HFF-Myc (cell line): Measurements from ENCODE around the gene NR2F1-AS1.

Source experiments
- DNase-seq: peaks from one replicate; pipeline ENCODE4 v3.0.0-alpha.2; 2011; ENCODE audit warnings: low read depth; ENCODE audit errors: extremely low read depth
- H3K4me3 ChIP-seq: replicated peaks from 2 replicates; pipeline ENCODE4 v1.5.1; 2011; ENCODE audit warnings: low read depth, mild to moderate bottlenecking, control low read depth, low read length
- TF ChIP-seq, protein P1 (sequence below): IDR thresholded peaks from 2 replicates; pipeline ENCODE4 v1.5.1; 2012; ENCODE audit warnings: mild to moderate bottlenecking, low read depth, low read length, control low read depth; ENCODE audit errors: missing control alignments

The NR2F1-AS1 gene

DNA sequence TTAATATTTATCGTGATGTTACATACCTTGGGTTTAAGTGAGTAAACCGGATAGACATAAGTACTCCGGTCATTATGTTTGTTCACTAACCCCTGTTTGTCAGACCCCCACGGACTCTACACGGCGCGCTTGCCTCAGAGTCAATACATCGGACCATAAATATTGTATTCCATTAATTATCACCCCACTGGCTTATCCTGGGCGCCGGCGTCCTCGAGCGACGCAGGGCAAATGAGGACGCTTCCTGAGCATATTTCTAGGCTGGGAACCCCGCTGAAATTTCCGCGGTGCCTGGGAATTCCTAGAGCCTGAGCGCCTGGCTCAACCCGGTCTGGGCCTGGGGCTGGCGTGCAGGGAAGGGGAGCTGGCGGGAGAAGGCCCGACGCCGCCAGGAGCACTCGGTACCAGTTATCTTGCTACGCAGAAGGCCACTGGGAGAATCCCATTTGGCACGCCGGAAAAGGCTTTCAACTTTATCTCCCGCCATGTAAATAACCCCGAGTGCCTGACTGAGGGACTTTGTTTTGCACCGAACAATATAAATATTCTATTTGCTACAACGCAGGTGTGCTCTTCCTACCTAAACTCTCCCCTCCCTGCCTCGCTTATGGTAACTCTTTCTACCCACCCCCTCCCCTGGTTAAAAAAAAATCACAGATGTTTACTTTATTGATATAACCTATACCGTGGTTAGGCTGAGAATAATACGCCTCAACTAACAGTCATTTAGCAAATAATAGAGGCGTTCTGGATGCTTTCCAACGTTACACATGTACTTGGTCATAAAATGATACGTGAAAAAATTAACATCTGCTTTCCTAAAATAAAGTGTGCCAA is 21.4 kb upstream of the NR2F1-AS1 start:
- H3K4me3 ChIP-seq = no peak overlapping the region
- TF ChIP-seq, protein P1, sequence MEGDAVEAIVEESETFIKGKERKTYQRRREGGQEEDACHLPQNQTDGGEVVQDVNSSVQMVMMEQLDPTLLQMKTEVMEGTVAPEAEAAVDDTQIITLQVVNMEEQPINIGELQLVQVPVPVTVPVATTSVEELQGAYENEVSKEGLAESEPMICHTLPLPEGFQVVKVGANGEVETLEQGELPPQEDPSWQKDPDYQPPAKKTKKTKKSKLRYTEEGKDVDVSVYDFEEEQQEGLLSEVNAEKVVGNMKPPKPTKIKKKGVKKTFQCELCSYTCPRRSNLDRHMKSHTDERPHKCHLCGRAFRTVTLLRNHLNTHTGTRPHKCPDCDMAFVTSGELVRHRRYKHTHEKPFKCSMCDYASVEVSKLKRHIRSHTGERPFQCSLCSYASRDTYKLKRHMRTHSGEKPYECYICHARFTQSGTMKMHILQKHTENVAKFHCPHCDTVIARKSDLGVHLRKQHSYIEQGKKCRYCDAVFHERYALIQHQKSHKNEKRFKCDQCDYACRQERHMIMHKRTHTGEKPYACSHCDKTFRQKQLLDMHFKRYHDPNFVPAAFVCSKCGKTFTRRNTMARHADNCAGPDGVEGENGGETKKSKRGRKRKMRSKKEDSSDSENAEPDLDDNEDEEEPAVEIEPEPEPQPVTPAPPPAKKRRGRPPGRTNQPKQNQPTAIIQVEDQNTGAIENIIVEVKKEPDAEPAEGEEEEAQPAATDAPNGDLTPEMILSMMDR = no peak
- no peak for DNase-seq

DNA sequence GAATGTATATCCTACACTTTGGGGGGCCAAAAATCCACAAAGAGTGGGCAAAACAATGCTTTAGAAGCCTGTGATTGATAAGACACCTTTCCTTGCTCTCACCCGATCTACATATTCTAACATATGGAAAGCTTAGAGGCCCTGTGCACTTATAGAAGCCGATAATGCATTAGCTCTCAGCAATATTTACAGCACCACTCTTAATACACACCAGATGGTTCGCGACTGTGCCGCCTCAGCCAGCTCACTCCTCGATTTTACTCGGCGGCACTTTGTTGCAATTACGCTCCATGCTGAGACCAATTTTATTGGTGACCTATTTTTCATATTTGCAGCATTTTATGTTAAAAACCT is 20.8 kb upstream of the NR2F1-AS1 start:
- no peak for DNase-seq
- H3K4me3 ChIP-seq = 0 out of 2 replicates have a peak overlapping the region, but pooled peaks have one; percentile 2
- TF ChIP-seq, protein P1 = no peak

DNA sequence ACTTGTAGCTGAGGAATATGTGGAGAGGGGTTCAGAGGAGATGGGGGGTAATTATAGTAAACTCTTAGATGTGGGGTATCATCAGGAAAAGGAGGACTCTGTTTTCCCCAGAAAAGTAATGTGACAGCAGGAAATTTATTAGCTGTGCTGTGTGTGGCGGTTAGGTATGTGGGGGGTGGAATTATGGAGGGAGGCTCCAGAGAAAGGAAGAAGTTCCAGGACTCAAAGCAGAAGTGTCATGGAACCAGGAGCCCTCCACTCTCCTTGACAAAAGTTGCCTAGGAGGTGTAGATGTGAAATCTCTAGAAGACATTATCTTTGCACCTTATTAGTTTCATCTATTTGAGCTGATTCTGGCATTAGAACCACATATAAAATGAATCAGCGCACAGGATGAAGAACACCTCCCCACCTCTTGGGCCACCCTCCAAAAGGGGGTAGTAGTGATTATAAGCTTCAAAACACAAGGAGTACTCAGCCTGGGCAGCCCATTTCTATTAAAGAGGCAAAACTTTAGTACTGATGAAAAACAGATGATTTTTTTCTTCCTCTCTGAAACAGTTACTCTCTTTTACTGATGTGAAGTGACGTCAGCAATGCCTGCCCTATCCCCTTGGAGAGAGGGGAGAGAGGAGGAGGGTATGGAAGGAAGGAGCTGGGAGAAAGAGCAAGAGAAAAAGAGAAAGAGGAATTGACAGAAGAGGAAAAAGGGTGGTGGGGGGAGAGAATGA is 20.2 kb upstream of the NR2F1-AS1 start:
- no peak overlapping the region for H3K4me3 ChIP-seq
- DNase-seq = no peak

DNA sequence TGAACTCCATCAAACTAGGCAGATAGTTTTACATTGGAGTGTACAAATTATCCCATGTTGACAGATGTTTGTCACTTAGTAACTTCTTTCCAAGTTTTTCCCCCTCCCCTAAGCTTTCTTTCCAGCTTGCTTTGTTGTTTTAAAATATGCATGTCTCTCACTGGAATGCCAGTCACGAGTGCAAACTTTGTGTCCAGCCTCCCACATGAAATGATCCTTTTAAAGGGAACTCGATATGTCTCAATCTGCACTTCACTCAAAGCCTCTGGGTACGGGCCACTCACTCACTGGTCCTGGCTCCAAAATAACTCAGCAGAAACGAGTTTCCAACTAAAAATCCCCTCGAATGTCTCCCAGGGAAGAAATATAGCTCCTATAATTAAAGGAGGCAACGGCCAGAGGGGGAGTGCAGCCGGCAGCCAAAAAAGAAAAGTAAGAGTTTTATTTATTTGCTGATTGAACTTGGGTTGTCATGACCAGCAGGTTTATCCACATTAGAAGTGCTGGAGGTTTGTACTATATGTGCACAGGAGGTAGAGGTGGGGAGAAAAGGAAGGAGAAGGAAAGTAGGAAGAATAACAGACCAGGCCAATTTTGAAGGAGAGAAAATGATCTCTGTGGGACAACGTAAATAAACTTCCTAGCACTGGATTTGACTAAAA is 19.5 kb upstream of the NR2F1-AS1 start:
- DNase-seq = no peak
- H3K4me3 ChIP-seq = no peak overlapping the region
- TF ChIP-seq, protein P1 = no peak

More for the DNA sequence above, 20.2 kb upstream of the NR2F1-AS1 start:
- TF ChIP-seq, protein P1 = no peak

DNA sequence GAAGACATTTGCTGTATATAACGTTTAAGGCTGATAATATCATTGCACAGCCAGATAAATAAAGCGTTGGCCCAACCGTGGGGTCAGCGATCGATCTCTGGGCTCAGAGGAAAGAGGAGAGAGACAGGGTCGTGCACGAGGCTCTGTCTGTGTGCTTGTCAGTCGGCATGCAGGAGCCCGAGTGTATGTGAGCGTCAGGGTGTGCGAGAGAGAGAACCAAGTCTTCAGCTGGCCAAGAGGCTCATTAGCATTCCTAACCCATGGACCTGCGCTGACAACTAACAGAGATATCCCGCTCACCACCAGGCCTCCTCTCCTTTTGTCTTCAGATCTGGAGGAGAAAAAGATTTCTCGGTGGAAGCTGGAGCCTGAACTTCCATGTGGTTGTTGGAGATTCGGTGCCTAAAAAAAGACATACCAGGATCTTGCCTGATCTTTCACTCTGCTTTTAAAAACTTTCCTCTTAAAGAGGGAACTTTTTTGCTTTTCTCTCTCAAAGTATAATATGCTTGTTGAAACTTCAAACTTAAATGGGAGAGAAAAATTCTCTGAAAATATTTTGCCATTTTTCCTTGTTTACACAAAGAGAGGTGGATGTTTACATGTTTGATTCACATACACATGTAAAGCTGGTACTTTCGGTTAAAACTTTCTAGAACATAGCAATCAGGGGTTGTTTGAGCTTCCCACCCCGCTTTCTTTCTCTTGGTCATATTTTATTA is 18.5 kb upstream of the NR2F1-AS1 start:
- DNase-seq = no peak
- TF ChIP-seq, protein P1 = no peak
- H3K4me3 ChIP-seq = no peak overlapping the region

DNA sequence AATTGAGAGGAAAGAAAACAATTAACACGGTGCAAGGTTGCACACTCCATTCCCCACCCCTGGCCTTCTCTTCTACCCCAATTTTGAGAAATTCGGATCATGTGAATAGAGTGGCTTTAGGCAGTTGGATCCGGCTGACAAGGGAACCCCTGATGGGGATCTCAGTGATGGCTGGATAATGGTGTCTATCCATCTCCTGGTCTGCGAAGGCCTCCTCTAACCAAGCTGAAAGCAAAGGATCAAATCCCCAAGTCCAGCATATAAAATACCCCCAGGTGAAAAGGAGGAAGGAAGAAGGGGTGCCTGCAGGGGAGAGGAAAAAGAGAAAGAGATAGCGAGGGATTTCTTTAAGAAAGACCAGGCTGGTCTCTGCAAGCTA is 18.0 kb upstream of the NR2F1-AS1 start:
- DNase-seq = no peak
- H3K4me3 ChIP-seq = no peak overlapping the region
- TF ChIP-seq, protein P1 = no peak
